Activated CD4-positive, alpha-beta T cell treated with anti-CD3 and anti-CD28 coated beads, Interleukin-2, amount 10 ng/mL, durations not matched to agents 7 days and 5 days (primary cell): ENCODE results near the gene FBXW8. TPM values are rescaled to one million over a fixed set of nuclear protein-coding genes. Genes with fewer than 3 reads are reported as not detected.

Source experiments
- CTCF ChIA-PET: fragments of 350-600 bp; sonication (Branson Sonifier 250); formaldehyde crosslinking; loops from one replicate; lab custom pipeline; 2021; ENCODE audit warnings: antibody characterized with exemption; lab: Charles Lee
- POLR2A ChIA-PET: fragments of 350-600 bp; sonication (Branson Sonifier 250); formaldehyde crosslinking; loops from one replicate; lab custom pipeline; 2021; ENCODE audit warnings: antibody characterized with exemption; lab: Charles Lee
- DNase-seq: peaks from one replicate; pipeline ENCODE4 v3.0.0-alpha.2; 2020
- H3K27ac Mint-ChIP-seq: one replicate; pipeline ENCODE4 v1.8.0; 2021; ENCODE audit warnings: mild to moderate bottlenecking, moderate library complexity, mixed read lengths
- H3K27me3 Mint-ChIP-seq: one replicate; pipeline ENCODE4 v1.8.0; 2021; ENCODE audit warnings: mixed read lengths
- H3K36me3 Mint-ChIP-seq: one replicate; pipeline ENCODE4 v1.8.0; 2021; ENCODE audit warnings: low read depth, mixed read lengths
- H3K4me1 Mint-ChIP-seq: one replicate; pipeline ENCODE4 v1.8.0; 2021; ENCODE audit warnings: mixed read lengths
- H3K4me3 Mint-ChIP-seq: one replicate; pipeline ENCODE4 v1.8.0; 2021; ENCODE audit warnings: mild to moderate bottlenecking, moderate library complexity, mixed read lengths
- H3K9me3 Mint-ChIP-seq: one replicate; pipeline ENCODE4 v1.8.0; 2021; ENCODE audit warnings: mixed read lengths
- total RNA-seq, 2 experiments: library from RNA; stranded (reverse); gene quantifications; one replicate each; pipeline ENCODE4 v1.2.3, GENCODE V29; 2021

Gene FBXW8
- total RNA-seq, 2 experiments from 2014 or later: 12.5 to 13.2 TPM

GRCh38 chr12:116955382-116956021 is 44.8 kb downstream of the FBXW8 start:
- no peak overlapping the region for H3K4me3 Mint-ChIP-seq

DNA sequence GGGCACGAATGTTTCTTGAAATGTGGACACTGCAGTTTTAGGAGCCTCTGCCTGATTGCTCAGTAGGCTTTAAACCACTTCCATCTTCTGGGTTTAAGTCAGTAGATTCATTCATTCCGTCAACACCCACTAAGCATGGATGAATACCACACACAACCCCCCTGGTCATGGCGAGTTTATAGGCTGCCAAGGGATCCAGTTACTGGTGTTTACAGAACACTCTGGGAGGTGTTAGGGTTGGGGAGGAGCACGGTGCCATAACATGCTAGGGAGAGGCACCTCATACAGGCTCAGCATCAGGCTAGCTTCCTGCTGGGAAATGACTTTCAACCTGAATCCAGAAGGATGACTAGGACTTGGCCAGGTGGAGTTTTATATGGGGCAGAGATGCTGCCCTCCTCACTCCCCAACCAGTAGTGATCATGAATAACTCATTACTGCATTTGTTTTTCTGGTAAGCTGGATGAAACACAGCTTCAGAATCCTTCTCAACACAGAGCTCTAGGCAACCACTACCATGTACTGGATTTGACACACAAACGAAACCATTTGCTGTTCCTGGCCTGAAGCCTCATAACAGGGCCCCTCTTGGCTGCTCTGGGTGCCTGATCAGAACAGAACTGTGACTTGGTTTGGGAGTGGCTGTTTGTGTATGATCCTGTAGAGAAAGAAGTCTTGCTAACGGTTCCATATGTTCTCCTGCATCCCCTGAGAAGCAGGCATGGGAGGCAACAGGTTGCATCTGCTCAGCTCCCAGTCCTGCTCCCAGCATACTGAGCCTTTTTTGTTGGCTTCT is 47.9 kb downstream of the FBXW8 start:
- Mint-ChIP-seq H3K27ac (no peak overlapping the region), H3K27me3 (no peaks in the 10 kb centered on the region), H3K9me3 (no peaks in the 10 kb centered on the region), H3K4me1 (peaks cover 55% of the 10 kb centered on the region), H3K36me3 (peaks cover 4% of the 10 kb centered on the region), H3K4me3 (no peak overlapping the region)
- POLR2A ChIA-PET: no interaction called here
- DNase-seq: no peak
- CTCF ChIA-PET: interaction anchor here (0.6 kb wide), 1 partner anchor 72 kb away, joined by 3 read pairs; no protein-coding TSS in a partner anchor

More at GRCh38 chr12:116955382-116956021, 44.8 kb downstream of the FBXW8 start:
- Mint-ChIP-seq H3K27me3 (no peaks in the 10 kb centered on the region), H3K36me3 (peaks cover 9% of the 10 kb centered on the region), H3K9me3 (no peaks in the 10 kb centered on the region), H3K27ac (peak overlapping the region; percentile 28), H3K4me1 (peaks cover 28% of the 10 kb centered on the region)
- DNase-seq: peak; percentile 42
- ChIA-PET POLR2A (interaction anchor here (0.5 kb wide), 1 partner anchor 24 kb away, joined by 4 read pairs; no protein-coding TSS in a partner anchor), CTCF (no interaction called here)

- Mint-ChIP-seq H3K27me3 (no peaks in the 10 kb centered on the region), H3K4me1 (peaks cover 55% of the 10 kb centered on the region), H3K4me3 (no peak overlapping the region), H3K36me3 (peaks cover 4% of the 10 kb centered on the region), H3K9me3 (no peaks in the 10 kb centered on the region), H3K27ac (no peak overlapping the region)
- ChIA-PET CTCF (interaction anchor here (0.6 kb wide), 1 partner anchor 73 kb away, joined by 3 read pairs; no protein-coding TSS in a partner anchor), POLR2A (no interaction called here)
- DNase-seq: no peak
Measured at GRCh38 chr12:116959198-116959460, 48.4 kb downstream of the FBXW8 start.

GRCh38 chr12:116959845-116960514 is 49.2 kb downstream of the FBXW8 start:
- Mint-ChIP-seq H3K27me3 (no peaks in the 10 kb centered on the region), H3K4me1 (peaks cover 57% of the 10 kb centered on the region), H3K9me3 (no peaks in the 10 kb centered on the region), H3K4me3 (no peak overlapping the region), H3K36me3 (peaks cover 7% of the 10 kb centered on the region), H3K27ac (peak overlapping the region; percentile 47)
- POLR2A ChIA-PET: no interaction called here
- DNase-seq: peak; percentile 66
- CTCF ChIA-PET: no interaction called here

DNA sequence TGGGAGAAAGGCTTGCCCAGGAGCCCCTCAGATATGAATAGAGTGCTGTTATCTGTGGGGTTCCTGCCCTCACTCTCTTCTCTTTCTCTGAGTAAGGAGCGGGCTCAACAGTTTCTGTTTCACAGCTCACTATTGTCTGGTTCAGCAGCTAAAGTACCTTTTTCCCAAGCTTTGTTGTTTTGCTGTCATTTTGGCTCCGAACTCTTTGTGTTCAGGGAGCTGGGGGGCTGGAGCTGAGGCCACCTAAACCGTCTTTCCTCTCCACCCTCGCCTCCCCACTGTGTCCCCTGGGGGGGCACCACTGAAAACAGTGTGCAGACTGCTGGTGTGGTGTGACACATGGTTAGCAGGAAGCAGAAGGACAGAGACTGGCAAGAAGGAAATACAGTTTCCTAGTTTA is 51.4 kb downstream of the FBXW8 start:
- Mint-ChIP-seq H3K9me3 (no peaks in the 10 kb centered on the region), H3K36me3 (peaks cover 15% of the 10 kb centered on the region), H3K27me3 (no peaks in the 10 kb centered on the region), H3K27ac (peak overlapping the region; percentile 83), H3K4me1 (peaks cover 52% of the 10 kb centered on the region), H3K4me3 (no peak overlapping the region)
- ChIA-PET POLR2A (no interaction called here), CTCF (interaction anchor here (0.7 kb wide), 1 partner anchor 16 kb away, joined by 3 read pairs; no protein-coding TSS in a partner anchor)
- DNase-seq: no peak

DNA sequence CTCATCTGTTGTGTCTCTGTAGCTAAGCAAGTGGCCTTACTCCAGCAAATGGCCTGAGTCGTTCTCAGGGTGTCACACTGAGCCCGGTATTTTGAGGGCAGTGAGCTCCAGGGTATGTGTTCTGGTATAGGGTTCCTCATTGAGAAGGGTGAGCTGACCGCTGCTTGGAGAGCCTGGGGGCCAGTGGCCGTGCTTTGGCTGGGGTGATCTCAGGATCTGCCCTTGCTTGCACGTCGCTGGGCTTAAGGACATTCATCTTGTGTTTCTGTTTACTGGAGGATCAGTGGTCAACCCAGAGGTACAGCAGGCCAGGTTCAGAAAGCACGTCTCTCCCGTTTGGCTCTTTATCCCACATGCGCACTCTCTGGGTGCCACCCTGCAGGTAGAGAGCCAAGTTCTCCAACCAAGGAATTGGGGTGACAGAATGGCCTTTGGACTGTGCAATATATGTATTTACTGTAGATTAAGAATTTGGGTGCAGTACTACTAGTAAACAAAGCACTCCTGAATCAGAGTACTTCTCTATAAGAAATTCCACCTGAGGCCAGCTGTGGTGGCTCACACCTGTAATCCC is 52.1 kb downstream of the FBXW8 start:
- no peak overlapping the region for H3K4me3 Mint-ChIP-seq
- H3K9me3 Mint-ChIP-seq: no peaks in the 10 kb centered on the region
- ChIA-PET CTCF (interaction anchor here (0.7 to 1.9 kb wide), 3 partner anchors 15 to 54 kb away, joined by 3 to 5 read pairs (median 3); no protein-coding TSS in a partner anchor), POLR2A (no interaction called here)
- DNase-seq: no peak
- no peaks in the 10 kb centered on the region for H3K27me3 Mint-ChIP-seq
- peak overlapping the region; percentile 83 for H3K27ac Mint-ChIP-seq
- peaks cover 52% of the 10 kb centered on the region for H3K4me1 Mint-ChIP-seq
- peaks cover 16% of the 10 kb centered on the region for H3K36me3 Mint-ChIP-seq

DNA sequence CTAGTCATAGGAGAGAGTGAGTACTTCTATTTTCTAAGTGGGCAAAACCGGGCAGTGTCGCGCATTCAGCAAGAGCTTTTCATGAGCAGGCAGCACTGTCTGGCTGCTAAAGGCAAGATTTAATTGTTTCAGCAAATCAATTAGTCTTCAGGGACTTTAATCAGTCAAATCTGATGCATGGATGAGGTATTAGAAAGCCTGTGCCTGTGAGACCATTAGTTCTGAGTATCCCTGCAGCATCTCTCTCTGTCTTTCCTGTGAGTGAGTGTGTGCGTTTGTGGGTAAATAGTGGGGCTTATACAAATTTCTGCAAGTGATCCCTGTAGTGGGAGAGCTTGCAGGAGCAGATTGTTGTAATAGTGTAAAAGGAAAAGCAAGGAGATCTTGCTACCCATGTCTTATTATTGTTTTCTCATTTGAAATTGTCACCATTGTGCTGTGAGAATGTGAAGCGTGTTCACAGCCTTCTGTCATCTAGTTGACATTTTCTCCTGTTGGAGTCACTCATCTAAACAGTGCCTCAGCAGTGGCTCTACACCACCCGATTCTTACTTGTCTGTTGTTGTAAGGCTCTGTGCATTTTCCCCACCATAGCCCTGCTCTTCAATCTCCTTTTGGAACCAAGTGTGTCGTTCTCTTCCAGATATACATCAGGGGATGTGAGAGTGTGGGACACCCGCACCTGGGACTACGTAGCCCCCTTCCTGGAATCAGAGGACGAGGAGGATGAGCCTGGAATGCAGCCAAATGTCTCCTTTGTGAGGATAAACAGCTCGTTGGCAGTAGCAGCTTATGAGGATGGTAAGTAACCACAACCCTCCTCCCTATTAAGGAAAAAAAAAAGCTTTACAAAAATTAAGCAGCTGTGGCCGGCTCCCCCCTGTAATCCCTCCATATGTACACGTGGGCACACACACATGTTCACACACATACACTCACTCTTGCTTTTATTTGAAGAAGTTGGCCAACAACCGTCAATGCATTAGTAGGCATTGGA is 53.6 kb downstream of the FBXW8 start:
- no peak overlapping the region for H3K27ac Mint-ChIP-seq
- CTCF ChIA-PET: interaction anchor here (1.0 to 1.9 kb wide), 3 partner anchors 13 to 72 kb away, joined by 3 to 5 read pairs (median 3); no protein-coding TSS in a partner anchor
- no peaks in the 10 kb centered on the region for H3K9me3 Mint-ChIP-seq
- H3K27me3 Mint-ChIP-seq: no peaks in the 10 kb centered on the region
- H3K36me3 Mint-ChIP-seq: peaks cover 18% of the 10 kb centered on the region
- H3K4me3 Mint-ChIP-seq: no peak overlapping the region
- H3K4me1 Mint-ChIP-seq: peaks cover 40% of the 10 kb centered on the region
- DNase-seq: no peak
- POLR2A ChIA-PET: no interaction called here

GRCh38 chr12:116968986-116969385 is 58.2 kb downstream of the FBXW8 start:
- Mint-ChIP-seq H3K9me3 (no peaks in the 10 kb centered on the region), H3K27me3 (no peaks in the 10 kb centered on the region), H3K4me3 (no peak overlapping the region), H3K4me1 (peaks cover 2% of the 10 kb centered on the region), H3K36me3 (peaks cover 28% of the 10 kb centered on the region), H3K27ac (no peak overlapping the region)
- ChIA-PET CTCF (no interaction called here), POLR2A (no interaction called here)
- no peak for DNase-seq

DNA sequence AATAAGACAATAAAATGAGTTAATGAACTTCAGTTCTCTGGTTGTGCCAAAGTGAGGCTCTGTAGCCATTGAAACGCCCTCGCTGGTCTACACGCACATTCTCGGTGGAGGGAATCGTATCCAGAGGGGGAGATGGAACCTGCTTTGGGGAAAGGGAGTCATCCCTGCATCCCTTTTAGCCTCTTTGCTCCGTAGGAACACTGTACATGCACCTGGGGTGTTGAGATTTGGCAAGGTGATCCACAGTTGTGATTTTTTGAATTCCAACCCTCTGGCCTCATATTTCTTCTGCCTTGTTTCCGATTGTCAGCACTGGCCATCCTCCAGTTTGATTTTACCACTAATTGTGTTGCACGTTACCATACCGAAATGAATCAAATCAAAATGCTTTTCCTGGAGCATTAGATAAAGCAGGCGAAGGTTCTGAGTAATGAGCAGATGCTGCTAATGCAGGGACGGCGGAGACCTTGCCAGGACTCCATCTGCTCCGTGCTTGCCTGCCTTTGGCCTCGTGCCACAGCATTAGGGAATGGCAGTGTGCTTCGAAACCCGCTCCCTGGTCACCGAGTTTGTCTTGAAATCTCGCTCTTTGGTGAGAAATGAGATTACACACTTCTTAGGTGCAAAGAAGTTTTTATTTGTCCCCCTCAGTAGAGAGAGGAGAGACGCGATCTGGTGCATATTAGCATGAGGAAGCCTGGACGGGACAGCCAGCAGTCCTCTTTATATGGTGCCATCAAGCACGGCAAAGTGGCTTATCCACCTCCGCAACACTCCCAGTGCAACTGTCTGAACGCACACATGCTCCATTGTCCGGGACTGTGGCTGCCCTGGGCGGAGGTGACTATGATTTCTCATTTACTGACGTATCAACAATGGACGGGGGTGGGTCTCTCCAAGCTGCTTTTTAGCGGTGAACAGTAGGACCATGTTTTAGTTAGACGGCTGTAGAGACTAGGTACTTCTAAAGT is 59.1 kb downstream of the FBXW8 start:
- H3K4me1 Mint-ChIP-seq: no peaks in the 10 kb centered on the region
- ChIA-PET POLR2A (no interaction called here), CTCF (interaction anchor here (0.6 kb wide), 1 partner anchor 146 kb away, joined by 3 read pairs; no protein-coding TSS in a partner anchor)
- peaks cover 23% of the 10 kb centered on the region for H3K36me3 Mint-ChIP-seq
- H3K27me3 Mint-ChIP-seq: no peaks in the 10 kb centered on the region
- no peak overlapping the region for H3K4me3 Mint-ChIP-seq
- DNase-seq: no peak
- no peak overlapping the region for H3K27ac Mint-ChIP-seq
- H3K9me3 Mint-ChIP-seq: no peaks in the 10 kb centered on the region

- no peaks in the 10 kb centered on the region for H3K27me3 Mint-ChIP-seq
- H3K4me1 Mint-ChIP-seq: no peaks in the 10 kb centered on the region
- H3K36me3 Mint-ChIP-seq: peaks cover 18% of the 10 kb centered on the region
- ChIA-PET CTCF (no interaction called here), POLR2A (no interaction called here)
- no peak overlapping the region for H3K4me3 Mint-ChIP-seq
- H3K9me3 Mint-ChIP-seq: no peaks in the 10 kb centered on the region
- no peak for DNase-seq
- no peak overlapping the region for H3K27ac Mint-ChIP-seq
Measured at GRCh38 chr12:116971222-116971621, 60.5 kb downstream of the FBXW8 start.
